GM23248 (cell line): Measurements from ENCODE around the gene RNF39. TPM values are rescaled to one million over a fixed set of nuclear protein-coding genes. Genes with fewer than 3 reads are reported as not detected.

ENCODE experiments used
- DNase-seq: peaks from one replicate; pipeline ENCODE4 v3.0.0-alpha.2; 2015
- H2AFZ ChIP-seq: fragments of 200-600 bp; sonication (generic); 2 replicates; pipeline ENCODE4 v1.6.1; 2016; ENCODE audit warnings: antibody characterized with exemption
- H3F3A ChIP-seq: fragments of 200-600 bp; sonication (generic); 2 replicates; pipeline ENCODE4 v1.6.1; 2016; ENCODE audit warnings: mild to moderate bottlenecking, antibody characterized with exemption, mixed run types; ENCODE audit not compliant: insufficient read depth
- H3K27ac ChIP-seq: fragments of 200-600 bp; sonication (generic); 2 replicates; pipeline ENCODE4 v1.5.1; 2016; ENCODE audit warnings: mild to moderate bottlenecking
- H3K27me3 ChIP-seq: fragments of 200-600 bp; sonication (generic); replicated peaks from 2 replicates; pipeline ENCODE4 v1.6.1; 2016; ENCODE audit warnings: mild to moderate bottlenecking; ENCODE audit not compliant: insufficient read depth
- H3K36me3 ChIP-seq: fragments of 200-600 bp; sonication (generic); 2 replicates; pipeline ENCODE4 v1.6.1; 2016; ENCODE audit warnings: low read depth, mild to moderate bottlenecking
- H3K4me1 ChIP-seq: fragments of 200-600 bp; sonication (generic); 2 replicates; pipeline ENCODE4 v1.6.1; 2016; ENCODE audit warnings: mild to moderate bottlenecking; ENCODE audit not compliant: insufficient read depth
- H3K4me2 ChIP-seq: fragments of 200-600 bp; sonication (generic); one replicate; pipeline ENCODE4 v1.6.1; 2016; ENCODE audit warnings: mild to moderate bottlenecking; ENCODE audit not compliant: unreplicated experiment
- H3K4me3 ChIP-seq: fragments of 200-600 bp; sonication (generic); 2 replicates; pipeline ENCODE4 v1.5.1; 2016; ENCODE audit warnings: mild to moderate bottlenecking
- H3K79me2 ChIP-seq: fragments of 200-600 bp; sonication (generic); 2 replicates; pipeline ENCODE4 v1.6.1; 2016; ENCODE audit warnings: mild to moderate bottlenecking; ENCODE audit not compliant: insufficient read depth
- H3K9ac ChIP-seq: fragments of 200-600 bp; sonication (generic); 2 replicates; pipeline ENCODE4 v1.6.1; 2016; ENCODE audit warnings: mild to moderate bottlenecking
- H3K9me2 ChIP-seq: fragments of 200-600 bp; sonication (generic); 2 replicates; pipeline ENCODE4 v1.6.1; 2016; ENCODE audit warnings: mixed run types, mild to moderate bottlenecking, moderate library complexity; ENCODE audit not compliant: insufficient read depth
- H3K9me3 ChIP-seq: fragments of 200-600 bp; sonication (generic); one replicate; pipeline ENCODE4 v1.6.1; 2017; ENCODE audit warnings: low read depth
- H4K20me1 ChIP-seq: fragments of 200-600 bp; sonication (generic); 2 replicates; pipeline ENCODE4 v1.6.0; 2016; ENCODE audit not compliant: insufficient read depth
- EZH2 ChIP-seq: fragments of 200-600 bp; sonication (generic); IDR thresholded peaks from 2 replicates; pipeline ENCODE4 v1.6.1; 2018; ENCODE audit warnings: antibody characterized with exemption, mild to moderate bottlenecking; ENCODE audit not compliant: insufficient read depth, poor library complexity, severe bottlenecking
- EZH2phosphoT487 ChIP-seq: fragments of 200-600 bp; sonication (generic); IDR thresholded peaks from 2 replicates; pipeline ENCODE4 v1.6.1; 2018; ENCODE audit warnings: antibody characterized with exemption, moderate library complexity, mild to moderate bottlenecking, low read depth; ENCODE audit not compliant: insufficient read depth
- WGBS, 2 experiments: methylation state at CpG; one replicate each; pipeline ENCODE4 v1.1.6; 2015 to 2017; ENCODE audit warnings: low lambda C conversion rate in 2 of 2, low coverage in 1 of 2; ENCODE audit errors: missing lambda C conversion rate in 2 of 2; 5-methylcytosine and 5-hydroxymethylcytosine counted together
- in situ Hi-C: fragments of 300-500 bp; cut with MboI; formaldehyde crosslinking; loops from 2 replicates; pipeline ENCODE4 v1.15.0; 2020
- polyA plus RNA-seq: library from polyadenylated mRNA; unstranded; fragments of >200 nt; fragmentation: Nextera tagmentation; extraction: Ambion mirVana; gene quantifications from 2 replicates; pipeline ENCODE4 v1.2.1, GENCODE V29; 2016
- total RNA-seq: library from RNA; depleted of rRNA; stranded (reverse); fragments of >200 nt; shearing (Covaris generic); gene quantifications from 2 replicates; pipeline ENCODE4 v1.2.3, GENCODE V29; 2014

Gene RNF39
- total and polyA plus RNA-seq, 2 experiments from 2014 or later, result 0.21 TPM; not detected in 1

DNA sequence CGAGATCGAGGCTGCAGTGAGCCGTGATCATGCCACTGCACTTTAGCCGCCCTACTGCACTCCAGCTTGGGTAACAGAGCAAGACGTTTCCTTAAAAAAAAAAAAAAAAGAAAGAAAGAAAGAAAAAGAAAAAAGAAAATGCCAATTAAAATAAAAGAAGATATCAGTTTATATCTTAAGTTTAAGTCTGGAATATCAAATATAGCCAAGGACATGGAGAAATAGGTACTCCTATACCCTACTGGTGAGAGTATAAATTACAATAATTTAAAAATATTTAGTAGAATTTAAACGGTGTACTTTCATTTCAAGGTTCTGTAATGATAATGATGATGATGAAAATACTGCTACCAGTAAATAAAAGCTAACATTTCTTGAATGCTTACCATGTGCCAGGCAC is 41.2 kb upstream of the RNF39 start:
- WGBS, 2 experiments, result 57 to 60% methylated on average over 6 of the region's 6 CpGs
- in situ Hi-C loops, result no loop called here
- no peaks in the 10 kb centered on the region for H3K36me3 ChIP-seq

DNA sequence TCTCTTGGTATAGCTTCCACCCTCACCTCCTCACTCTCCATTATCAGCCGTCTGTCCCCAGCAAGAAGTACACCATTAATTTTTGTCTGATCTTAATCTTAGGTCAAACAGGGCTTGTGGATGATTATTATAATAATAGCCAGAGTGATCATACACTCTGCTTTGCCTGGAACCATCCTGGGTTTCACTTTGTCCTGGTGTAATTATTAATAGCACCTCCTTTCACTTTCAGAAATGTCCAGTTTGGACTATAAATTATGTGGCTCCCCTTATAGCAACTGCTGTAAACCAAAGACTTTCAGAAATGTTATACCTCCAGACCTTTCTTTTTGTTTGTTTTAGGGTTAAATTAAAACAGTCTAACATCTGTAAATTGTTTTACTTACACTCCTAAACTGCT is 38.3 kb upstream of the RNF39 start:
- Histone ChIP-seq H3K4me3 (no peak overlapping the region), H3K4me1 (no peaks in the 10 kb centered on the region), H3K4me2 (no peak overlapping the region), H3K9me2 (no peaks in the 10 kb centered on the region), H3K9ac (no peak overlapping the region), H2AFZ (no peak overlapping the region), H3K36me3 (no peaks in the 10 kb centered on the region), H3K79me2 (no peaks in the 10 kb centered on the region), H4K20me1 (no peaks in the 10 kb centered on the region), H3K27me3 (peaks cover 47% of the 10 kb centered on the region), H3K9me3 (no peaks in the 10 kb centered on the region), H3F3A (no peaks in the 10 kb centered on the region), H3K27ac (no peak overlapping the region)
- no peak for DNase-seq
- no peak for TF ChIP-seq EZH2
- TF ChIP-seq EZH2phosphoT487, result no peak
- in situ Hi-C loops, result no loop called here
- 21 to 29% methylated on average over 1 of the region's 1 CpG for WGBS, 2 experiments

More for the DNA sequence above, 41.2 kb upstream of the RNF39 start:
- Histone ChIP-seq H3K4me3 (no peak overlapping the region), H3K9me2 (no peaks in the 10 kb centered on the region), H3K27ac (no peak overlapping the region), H3K9me3 (no peaks in the 10 kb centered on the region), H2AFZ (no peak overlapping the region), H3K9ac (no peak overlapping the region), H4K20me1 (no peaks in the 10 kb centered on the region), H3K4me1 (0 out of 2 replicates have a peak, but pooled peaks cover 3% of the 10 kb centered on the region), H3K4me2 (no peak overlapping the region), H3K79me2 (no peaks in the 10 kb centered on the region), H3F3A (no peaks in the 10 kb centered on the region), H3K27me3 (peaks cover 24% of the 10 kb centered on the region)
- DNase-seq, result no peak
- TF ChIP-seq EZH2, result no peak
- TF ChIP-seq EZH2phosphoT487, result no peak

DNA sequence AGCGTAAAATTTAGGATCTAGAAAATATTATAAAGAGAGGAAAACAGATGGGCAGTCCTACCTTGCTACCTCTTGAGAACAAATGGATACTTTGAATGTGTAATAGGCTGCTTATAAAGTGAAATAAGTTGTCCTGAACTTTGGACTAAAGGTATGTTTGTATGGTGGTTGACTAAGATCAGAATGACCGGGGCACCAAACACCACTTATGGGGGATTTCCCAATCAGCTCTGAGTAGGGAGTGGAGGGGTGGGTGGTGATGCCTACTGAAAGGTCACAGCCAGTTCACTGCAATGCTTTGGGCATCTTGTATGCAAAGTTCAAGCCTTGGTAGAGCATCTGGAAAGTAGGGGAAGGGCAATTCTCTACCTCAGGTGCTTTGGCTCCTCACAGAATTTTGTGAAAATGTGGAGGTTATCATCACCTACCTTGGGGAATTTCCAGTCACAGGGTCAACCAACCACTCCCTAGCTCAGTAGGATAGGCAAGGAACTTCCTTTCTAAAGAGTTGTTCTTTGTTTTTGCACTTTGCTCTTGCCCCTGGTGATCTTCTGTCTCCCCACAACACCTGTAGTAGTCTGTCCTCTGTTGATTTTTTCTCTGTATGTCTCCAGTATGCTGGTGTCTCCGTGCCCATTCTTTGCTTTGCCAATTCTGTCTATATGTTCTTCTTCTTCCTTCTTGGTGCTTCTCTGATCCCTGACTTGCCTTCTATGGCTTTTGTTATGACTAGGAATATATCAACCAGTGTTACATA is 37.6 kb upstream of the RNF39 start, which contains the start of gene TRIM31:
Gene TRIM31 (minus strand): TSS at position 88 of the 757 bp plus-strand sequence. CDS start 285 bp downstream, outside the sequence.
- Histone ChIP-seq H3K9me3 (no peaks in the 10 kb centered on the region), H3K79me2 (no peaks in the 10 kb centered on the region), H4K20me1 (no peaks in the 10 kb centered on the region), H3K36me3 (no peaks in the 10 kb centered on the region), H3K27me3 (peaks cover 50% of the 10 kb centered on the region), H3F3A (no peaks in the 10 kb centered on the region), H2AFZ (no peak within 1 kb of the TSS), H3K9ac (no peak within 1 kb of the TSS), H3K27ac (no peak within 1 kb of the TSS), H3K4me3 (no peak within 1 kb of the TSS), H3K9me2 (no peaks in the 10 kb centered on the region), H3K4me2 (no peak within 1 kb of the TSS), H3K4me1 (no peaks in the 10 kb centered on the region)
- TF ChIP-seq EZH2phosphoT487, result no peak
- no peak for TF ChIP-seq EZH2
- WGBS, 2 experiments, result 74% methylated on average over 3 of the region's 3 CpGs
- no peak for DNase-seq
- in situ Hi-C loops, result no loop called here

DNA sequence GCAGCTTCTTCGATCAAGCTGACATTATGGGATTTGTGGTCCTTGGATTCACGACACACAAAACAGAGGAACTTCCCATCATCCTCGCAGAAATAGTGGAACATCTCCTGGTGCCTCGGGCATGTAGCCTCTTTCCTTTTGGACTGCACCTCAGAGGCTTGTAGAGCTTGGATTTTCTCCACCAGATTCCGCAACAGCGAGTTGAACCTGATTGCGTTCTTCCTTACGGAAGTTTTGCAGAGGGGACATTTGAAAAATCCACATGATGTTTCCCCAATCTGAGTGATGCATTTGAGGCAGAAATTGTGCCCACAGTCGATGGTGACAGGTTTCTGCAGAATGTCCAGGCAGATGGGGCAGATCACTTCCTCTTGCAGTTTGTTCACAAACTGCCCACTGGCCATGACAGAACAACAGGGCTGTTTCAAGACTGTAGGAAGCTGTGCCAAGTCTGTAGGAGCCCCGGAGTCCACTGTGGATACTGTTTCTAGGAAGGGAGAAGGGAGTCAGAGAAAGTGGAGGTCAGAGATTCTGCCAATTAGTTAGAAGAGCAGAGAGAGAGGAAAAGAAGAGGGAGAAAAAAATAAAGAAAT is 36.9 kb upstream of the RNF39 start:
- in situ Hi-C loops, result no loop called here
- Histone ChIP-seq H3K4me3 (no peak overlapping the region), H2AFZ (no peak overlapping the region), H3K4me1 (no peaks in the 10 kb centered on the region), H3F3A (no peaks in the 10 kb centered on the region), H3K27ac (no peak overlapping the region), H3K36me3 (no peaks in the 10 kb centered on the region), H3K9me3 (no peaks in the 10 kb centered on the region), H3K9ac (no peak overlapping the region), H3K27me3 (peaks cover 50% of the 10 kb centered on the region), H3K79me2 (no peaks in the 10 kb centered on the region), H3K4me2 (no peak overlapping the region), H3K9me2 (no peaks in the 10 kb centered on the region), H4K20me1 (no peaks in the 10 kb centered on the region)
- WGBS, 2 experiments, result 53 to 57% methylated on average over 10 of the region's 10 CpGs
- DNase-seq, result no peak
- TF ChIP-seq EZH2, result no peak
- TF ChIP-seq EZH2phosphoT487, result no peak
